Heart right ventricle (tissue), 16 donors: ENCODE measurements around the gene BCAR3. TPM values are rescaled to one million over a fixed set of nuclear protein-coding genes. Genes with fewer than 3 reads are reported as not detected.
"Not testable (repeated sequence)": the region's sequence is repeated elsewhere in the genome, so short reads cannot be mapped to it uniquely, and the experiment has no call there.

Experiments used
- ATAC-seq, 8 donors: fragments of 200-7000 bp; cut with Tn5 transposase; one replicate each; pipeline ENCODE4 v1.9.1; 2020; ENCODE audit warnings: mild to moderate bottlenecking in 8 of 8, moderate library complexity in 8 of 8, moderate number of reproducible peaks in 1 of 8
- DNase-seq, 2 donors: peaks; one replicate each; pipeline ENCODE4 v3.0.0-alpha.2; 2020
- H3K27ac ChIP-seq, 10 donors: fragments of 200-600 bp; sonication (generic) in 2 of 10; one replicate each; pipeline versions ENCODE4 v1.5.0 to v1.8.0; 2020 to 2022; ENCODE audit warnings: mild to moderate bottlenecking in 3 of 10
- H3K27me3 ChIP-seq, 7 donors: fragments of 200-600 bp; one replicate each; pipeline ENCODE4 v1.8.0; 2021 to 2022; ENCODE audit warnings: mild to moderate bottlenecking in 2 of 7
- H3K36me3 ChIP-seq, 9 donors: fragments of 200-600 bp; sonication (generic) in 1 of 9; one replicate each; pipeline versions ENCODE4 v1.5.0 to v1.8.0; 2020 to 2022; ENCODE audit warnings: mild to moderate bottlenecking in 2 of 9
- H3K4me1 ChIP-seq, 9 donors: fragments of 200-600 bp; sonication (generic) in 1 of 9; one replicate each; pipeline versions ENCODE4 v1.5.0 to v1.8.0; 2020 to 2022; ENCODE audit warnings: mild to moderate bottlenecking in 4 of 9
- H3K4me3 ChIP-seq, 10 donors: fragments of 200-600 bp; sonication (generic) in 2 of 10; one replicate each; pipeline versions ENCODE4 v1.5.0 to v1.8.0; 2020 to 2022; ENCODE audit warnings: mild to moderate bottlenecking in 7 of 10, moderate library complexity in 2 of 10
- H3K9me3 ChIP-seq, 11 donors: fragments of 200-600 bp in 10 of 11; sonication (generic) in 2 of 11; one replicate each; pipeline versions ENCODE4 v1.5.0 to v1.8.0; 2013 to 2022; ENCODE audit warnings: mild to moderate bottlenecking in 2 of 11, control low read depth in 1 of 11, moderate library complexity in 1 of 11
- WGBS, 2 donors: extraction: QIAGEN DNeasy Blood & Tissue Kit; methylation state at CpG; one replicate each; pipeline ENCODE4 v1.1.7; 2013; ENCODE audit warnings: inconsistent platforms in 1 of 2; 5-methylcytosine and 5-hydroxymethylcytosine counted together
- intact Hi-C, 10 donors: fragments of 100-400 bp; cut with DNase I; formaldehyde crosslinking; loops; one replicate each; pipeline versions ENCODE4 v1.11.1 to v1.14.2; 2022
- polyA plus RNA-seq, 2 donors: library from polyadenylated mRNA; stranded (reverse); fragments of 200-250 nt; gene quantifications; one replicate each; pipeline ENCODE4 v1.2.3, GENCODE V29; 2013
- total RNA-seq, 10 donors: library from RNA; stranded (reverse); fragmentation: NEBNext Ultra II Directional in 3 of 10; extraction: Animal tissue kit (Norgen Biotek cat#: 25700) in 3 of 10; gene quantifications; one replicate each; pipeline versions ENCODE4 v1.2.1 to v1.2.4, GENCODE V29; 2021 to 2023
- TF ChIP-seq, protein P1 (sequence below), 9 donors: fragments of 200-600 bp; sonication (generic) in 2 of 9; IDR thresholded peaks; one replicate each; pipeline versions ENCODE4 v1.5.0 to v1.8.0; 2021 to 2022; ENCODE audit warnings: antibody characterized with exemption in 9 of 9, mild to moderate bottlenecking in 5 of 9, moderate library complexity in 1 of 9
- donor health status: Arrhythmogenic right ventricular cardiomyopathy.
- donor health status: ischemic (EF 13 %, LVEDD 7.1; RV severe dilation, severe dysfunction).
- donor health status: healthy with polysubstance abuse.
- donor health status: DM: no; HTN: yes; CAD: no.
- donor health status: DM: no; HTN: no; CAD: no.
- donor health status: ischemic (EF 25% LVEDD 6.9; RV normal size, moderate dysfunction).
- donor health status: ischemic (EF 25% LVEDD 5.7; RV mildly dilated, moderate dysfunction).
- donor health status: healthy.
- donor health status: DM: yes; HTN: yes; CAD: no.
- donor health status: Ischemic cardiomyopathy.
- donor health status: ischemic (EF 35%, LVEDD 5.7; RV mildly dilated, moderate dysfunction).
- donor health status: nonischemic (EF 11% LVEDD 7.7; RV severe dilation, severe dysfunction).
- donor health status: DM: yes; HTN: yes; CAD: no.
- donor health status: PGD.
- donor health status: ischemic (EF 29% LVEDD 5.4; RV normal size, mild dysfunction).
- donor health status: nonischemic (EF 23%, LVEDD 6.1; RV moderate dilation, normal function).

The BCAR3 gene
- total and polyA plus RNA-seq, 12 donors, result 6.6 to 36.0 (median 15.9) TPM

DNA sequence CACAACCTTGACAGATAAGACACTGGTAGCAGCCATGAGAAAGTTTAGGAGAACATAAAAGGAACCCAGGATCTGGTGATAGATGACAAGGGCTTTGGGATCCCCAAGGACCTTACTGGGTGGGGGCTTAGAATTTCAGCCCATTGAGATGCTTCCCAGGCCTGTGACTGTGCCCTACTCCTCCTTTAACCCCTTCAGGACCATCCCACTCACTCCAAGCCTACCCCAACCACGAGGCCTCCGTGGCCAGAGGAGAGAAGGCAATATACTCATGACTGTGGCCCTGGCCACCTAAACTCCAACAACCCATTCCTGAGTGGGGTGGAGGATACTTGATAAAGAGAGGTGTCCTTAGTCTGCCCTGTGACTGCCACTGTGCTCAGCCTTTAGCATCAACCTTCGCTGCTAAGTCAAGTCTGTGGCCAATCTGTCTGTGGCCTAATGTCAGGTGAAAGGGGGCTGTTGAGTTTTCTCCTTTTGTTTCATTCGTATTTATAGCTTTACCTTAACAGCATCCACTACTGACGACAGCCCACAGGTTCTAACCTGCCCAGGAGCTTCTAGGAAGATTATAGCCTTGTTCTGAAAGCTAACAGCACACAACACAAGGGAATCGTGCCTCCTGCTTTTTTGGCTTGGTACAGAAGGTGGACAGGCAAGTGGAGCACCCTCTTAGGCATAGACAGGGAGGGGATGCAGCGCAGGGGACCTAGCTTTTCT is 16.9 kb upstream of the BCAR3 start:
- no peaks in the 10 kb centered on the region for H3K36me3 ChIP-seq
- TF ChIP-seq, protein P1, sequence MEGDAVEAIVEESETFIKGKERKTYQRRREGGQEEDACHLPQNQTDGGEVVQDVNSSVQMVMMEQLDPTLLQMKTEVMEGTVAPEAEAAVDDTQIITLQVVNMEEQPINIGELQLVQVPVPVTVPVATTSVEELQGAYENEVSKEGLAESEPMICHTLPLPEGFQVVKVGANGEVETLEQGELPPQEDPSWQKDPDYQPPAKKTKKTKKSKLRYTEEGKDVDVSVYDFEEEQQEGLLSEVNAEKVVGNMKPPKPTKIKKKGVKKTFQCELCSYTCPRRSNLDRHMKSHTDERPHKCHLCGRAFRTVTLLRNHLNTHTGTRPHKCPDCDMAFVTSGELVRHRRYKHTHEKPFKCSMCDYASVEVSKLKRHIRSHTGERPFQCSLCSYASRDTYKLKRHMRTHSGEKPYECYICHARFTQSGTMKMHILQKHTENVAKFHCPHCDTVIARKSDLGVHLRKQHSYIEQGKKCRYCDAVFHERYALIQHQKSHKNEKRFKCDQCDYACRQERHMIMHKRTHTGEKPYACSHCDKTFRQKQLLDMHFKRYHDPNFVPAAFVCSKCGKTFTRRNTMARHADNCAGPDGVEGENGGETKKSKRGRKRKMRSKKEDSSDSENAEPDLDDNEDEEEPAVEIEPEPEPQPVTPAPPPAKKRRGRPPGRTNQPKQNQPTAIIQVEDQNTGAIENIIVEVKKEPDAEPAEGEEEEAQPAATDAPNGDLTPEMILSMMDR (IDR thresholded peaks at IDR 0.05), result no peak
- no peak overlapping the region for H3K27ac ChIP-seq
- H3K9me3 ChIP-seq, result no peaks in the 10 kb centered on the region
- H3K4me1 ChIP-seq, result peaks cover 7 to 41% (median 21%) of the 10 kb centered on the region in 9 donors
- intact Hi-C loops, result no loop called here
- H3K27me3 ChIP-seq, result no peaks in the 10 kb centered on the region
- DNase-seq, result no peak
- no peak for ATAC-seq
- no peak overlapping the region for H3K4me3 ChIP-seq
- 96 to 97% methylated on average over 7 of the region's 7 CpGs for WGBS, 2 donors

DNA sequence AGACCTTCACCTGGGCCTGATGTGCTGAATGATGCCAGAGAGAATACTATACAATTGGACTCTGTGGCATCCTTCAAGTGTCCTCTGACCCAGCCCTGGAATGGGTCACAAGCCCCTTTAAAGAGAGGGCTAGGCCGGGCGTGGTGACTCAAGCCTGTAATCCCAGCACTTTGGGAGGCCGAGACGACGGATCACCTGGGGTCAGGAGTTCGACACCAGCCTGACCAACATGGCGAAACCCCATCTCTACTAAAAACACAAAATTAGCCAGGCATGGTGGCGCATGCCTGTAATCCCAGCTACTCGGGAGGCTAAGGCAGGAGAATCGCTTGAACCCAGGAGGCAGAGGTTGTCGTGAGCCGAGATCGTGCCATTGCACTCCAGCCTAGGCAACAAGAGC is 15.9 kb upstream of the BCAR3 start:
- intact Hi-C loops, ATAC-seq, H3K4me3 ChIP-seq, H3K27ac ChIP-seq, H3K9me3 ChIP-seq, DNase-seq, H3K27me3 ChIP-seq, H3K36me3 ChIP-seq: not testable (repeated sequence)
- peaks cover 7 to 41% (median 13%) of the 10 kb centered on the region in 9 donors for H3K4me1 ChIP-seq
- 88 to 91% methylated on average over 13 of the region's 13 CpGs for WGBS, 2 donors

DNA sequence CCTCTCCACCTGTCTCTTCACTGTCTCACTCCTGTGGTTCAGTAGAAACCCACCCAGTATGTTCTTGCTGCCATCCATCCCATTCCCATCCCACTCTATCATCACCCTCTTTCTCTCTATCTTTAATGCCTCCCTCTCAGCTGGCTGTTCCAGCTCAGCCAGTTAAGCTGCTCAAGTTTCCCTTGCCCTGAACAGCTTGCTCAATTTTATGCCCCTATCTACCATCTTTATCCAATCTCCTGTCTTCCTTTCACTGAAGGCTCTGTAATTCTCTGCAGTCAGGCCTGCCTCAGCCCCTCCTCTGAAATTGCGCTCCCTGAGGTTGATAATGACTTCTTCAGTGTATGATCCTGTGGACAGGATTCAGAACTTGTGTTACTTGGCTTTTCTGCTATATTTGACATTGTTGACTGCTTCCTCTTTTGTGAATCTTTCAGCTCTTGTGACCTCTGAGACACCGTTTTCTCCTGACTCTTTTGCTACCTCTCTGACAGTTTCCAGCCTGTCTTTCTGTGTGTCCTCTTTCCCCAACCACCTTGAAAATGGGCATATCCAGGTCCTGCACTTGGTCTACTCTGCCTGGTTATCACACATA is 13.9 kb upstream of the BCAR3 start:
- no peak overlapping the region for H3K27ac ChIP-seq
- H3K36me3 ChIP-seq, result no peaks in the 10 kb centered on the region
- H3K4me3 ChIP-seq, result no peak overlapping the region
- no peak for DNase-seq
- peaks cover 0 to 39% (median 0%) of the 10 kb centered on the region in 9 donors for H3K4me1 ChIP-seq
- TF ChIP-seq, protein P1 (IDR thresholded peaks at IDR 0.05), result no peak
- no peaks in the 10 kb centered on the region for H3K9me3 ChIP-seq
- WGBS, 2 donors, result 95 to 96% methylated on average over 2 of the region's 2 CpGs
- no peak for ATAC-seq
- H3K27me3 ChIP-seq, result no peaks in the 10 kb centered on the region
- intact Hi-C loops, result no loop called here

DNA sequence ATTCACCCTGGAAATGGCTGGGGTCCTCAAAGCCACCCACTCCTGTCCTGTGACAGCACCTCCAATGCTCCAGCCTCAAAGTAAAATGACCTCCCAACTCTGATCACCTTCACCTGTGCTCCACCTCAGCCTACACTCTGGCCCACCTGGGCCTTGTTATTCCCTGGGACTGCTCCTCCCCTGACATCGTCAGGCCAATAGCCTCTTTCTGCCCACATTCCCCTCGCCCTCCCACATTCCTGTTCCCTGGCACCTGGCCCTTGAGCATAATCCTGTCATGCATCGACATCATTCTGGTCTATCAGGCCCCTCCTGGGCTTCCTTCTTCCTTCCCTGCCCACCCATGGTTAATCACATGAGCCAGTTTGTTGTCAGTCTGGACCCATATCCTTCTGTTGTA is 13.2 kb upstream of the BCAR3 start:
- TF ChIP-seq, protein P1 (IDR thresholded peaks at IDR 0.05), result no peak

DNA sequence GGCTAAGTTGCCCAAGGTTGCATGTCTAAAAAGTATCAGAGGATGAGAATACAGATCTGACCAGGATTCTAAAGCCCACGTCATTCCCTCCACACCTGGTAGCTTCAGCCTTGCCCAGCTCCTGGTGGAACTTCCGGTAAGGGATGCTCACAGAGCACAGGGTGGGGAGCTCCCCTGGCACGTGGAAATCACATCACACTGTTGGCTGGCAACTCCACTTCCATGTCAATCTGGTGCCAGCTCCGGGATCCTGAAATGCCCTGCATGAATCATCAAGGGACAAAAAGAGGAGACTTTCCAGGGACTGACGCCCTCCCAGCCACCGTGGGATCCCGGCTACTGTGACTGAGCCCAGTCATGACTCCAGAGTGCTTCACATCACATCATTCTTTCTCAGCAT is 12.4 kb upstream of the BCAR3 start:
- H3K4me3 ChIP-seq, result no peak overlapping the region

More for the DNA sequence above, 13.2 kb upstream of the BCAR3 start:
- DNase-seq, result no peak
- peak in 1 of 8 donors; percentile 9 for ATAC-seq
- no peaks in the 10 kb centered on the region for H3K9me3 ChIP-seq
- 83 to 90% methylated on average over 3 of the region's 3 CpGs for whole genome bisulfite sequencing, 2 donors
- peaks cover 0 to 39% (median 0%) of the 10 kb centered on the region in 9 donors for H3K4me1 ChIP-seq
- no peak overlapping the region for H3K4me3 ChIP-seq
- intact Hi-C loops, result no loop called here
- H3K27me3 ChIP-seq, result no peaks in the 10 kb centered on the region
- H3K36me3 ChIP-seq, result no peaks in the 10 kb centered on the region
- H3K27ac ChIP-seq, result no peak overlapping the region

More for the DNA sequence above, 12.4 kb upstream of the BCAR3 start:
- Histone ChIP-seq H3K27me3 (no peaks in the 10 kb centered on the region), H3K36me3 (no peaks in the 10 kb centered on the region), H3K9me3 (no peaks in the 10 kb centered on the region), H3K4me1 (peaks cover 0 to 39% (median 0%) of the 10 kb centered on the region in 9 donors), H3K27ac (no peak overlapping the region)
- peak; percentile 42 to 83 (median 62) for ATAC-seq
- no peak for DNase-seq
- 60 to 62% methylated on average over 7 of the region's 7 CpGs for WGBS, 2 donors
- TF ChIP-seq, protein P1 (IDR thresholded peaks at IDR 0.05), result no peak
- intact Hi-C loops, result no loop called here
